H1 (cell line): ENCODE results near the gene ADARB2. TPM values are rescaled to one million over a fixed set of nuclear protein-coding genes. Genes with fewer than 3 reads are reported as not detected.
A peak's percentile ranks its signal among the peaks of the same experiment; 100 is the strongest.

Source experiments
- CTCF ChIA-PET: fragments of 300-600 bp; sonication (Branson Sonifier 250); formaldehyde crosslinking; loops from one replicate; lab custom pipeline; 2021; ENCODE audit not compliant: partially characterized antibody; lab: Charles Lee
- POLR2A ChIA-PET: fragments of 300-600 bp; sonication (Branson Sonifier 250); formaldehyde crosslinking; loops from one replicate; lab custom pipeline; 2021; ENCODE audit warnings: inconsistent platforms; ENCODE audit not compliant: partially characterized antibody; lab: Charles Lee
- DNase-seq, 2 experiments: peaks; one replicate each; pipeline versions ENCODE4 v3.0.0 to v3.0.0-alpha.2; 2010 to 2022; ENCODE audit warnings: low spot score in 2 of 2, low read depth in 1 of 2, mixed read lengths in 1 of 2
- FAIRE-seq: peaks from 2 replicates; lab custom pipeline; 2011; peaks lifted over from hg19 to GRCh38; lab: Jason Lieb, UNC
- H2AFZ ChIP-seq: 2 replicates; pipeline ENCODE4 v1.8.1; 2012; ENCODE audit warnings: low read length, inconsistent platforms
- H2AK5ac ChIP-seq: 2 replicates; pipeline ENCODE4 v1.6.1; 2013; ENCODE audit warnings: low read depth, low read length
- H2BK120ac ChIP-seq: replicated peaks from 2 replicates; pipeline ENCODE3; 2013; ENCODE audit warnings: low read depth, low read length, inconsistent platforms
- H2BK12ac ChIP-seq: 2 replicates; pipeline ENCODE4 v1.6.1; 2013; ENCODE audit warnings: low read depth, low read length
- H2BK15ac ChIP-seq: 2 replicates; pipeline ENCODE4 v1.6.1; 2013; ENCODE audit warnings: low read length
- H2BK20ac ChIP-seq: 2 replicates; pipeline ENCODE4 v1.6.1; 2013; ENCODE audit warnings: low read length
- H2BK5ac ChIP-seq: 2 replicates; pipeline ENCODE4 v1.6.1; 2013; ENCODE audit warnings: low read depth, low read length
- H3K14ac ChIP-seq: 2 replicates; pipeline ENCODE4 v1.6.1; 2013; ENCODE audit warnings: inconsistent platforms; ENCODE audit not compliant: insufficient read length
- H3K18ac ChIP-seq: 2 replicates; pipeline ENCODE4 v1.6.1; 2013; ENCODE audit warnings: low read length; ENCODE audit errors: extremely low read depth
- H3K23ac ChIP-seq: 2 replicates; pipeline ENCODE4 v1.6.1; 2013; ENCODE audit warnings: inconsistent platforms; ENCODE audit not compliant: insufficient read length
- H3K23me2 ChIP-seq: 2 replicates; pipeline ENCODE4 v1.6.1; 2013; ENCODE audit warnings: low read depth, low read length
- H3K27ac ChIP-seq: 2 replicates; pipeline ENCODE4 v1.6.1; 2011; ENCODE audit warnings: low read depth, low read length, inconsistent platforms
- H3K27me3 ChIP-seq, 4 experiments: replicated peaks in 1 of 4; 1 replicate in 1 of 4; 2 replicates in 3 of 4; pipeline versions ENCODE4 v1.6.1 to v1.8.1; 2011 to 2013; ENCODE audit warnings: low read length in 3 of 4, mild to moderate bottlenecking in 3 of 4, inconsistent platforms in 2 of 4, mixed read lengths in 2 of 4, moderate library complexity in 1 of 4; ENCODE audit not compliant: control insufficient read depth in 3 of 4, insufficient read depth in 3 of 4; ENCODE audit errors: extremely low read depth in 1 of 4
- H3K36me3 ChIP-seq, 4 experiments: 2 replicates each; pipeline versions ENCODE4 v1.6.1 to v1.8.1; 2011 to 2013; ENCODE audit warnings: mild to moderate bottlenecking in 4 of 4, low read length in 3 of 4, moderate library complexity in 2 of 4, control low read depth in 1 of 4, inconsistent platforms in 1 of 4; ENCODE audit not compliant: insufficient read depth in 4 of 4, control insufficient read depth in 2 of 4
- H3K4ac ChIP-seq: replicated peaks from 2 replicates; pipeline ENCODE3; 2013; ENCODE audit warnings: low read length, low read depth, mixed read lengths, inconsistent platforms; ENCODE audit not compliant: insufficient read length
- H3K4me1 ChIP-seq, 4 experiments: replicated peaks in 1 of 4; 1 replicate in 1 of 4; 2 replicates in 3 of 4; pipeline versions ENCODE4 v1.6.1 to v1.8.1; 2011 to 2013; ENCODE audit warnings: low read length in 3 of 4, inconsistent platforms in 2 of 4, mixed read lengths in 1 of 4; ENCODE audit not compliant: insufficient read depth in 4 of 4, control insufficient read depth in 3 of 4
- H3K4me2 ChIP-seq, 2 experiments: 2 replicates each; pipeline versions ENCODE4 v1.6.1 to v1.8.1; 2011 to 2013; ENCODE audit warnings: low read depth in 2 of 2, low read length in 2 of 2, control low read depth in 1 of 2, inconsistent platforms in 1 of 2, mild to moderate bottlenecking in 1 of 2; ENCODE audit not compliant: insufficient read depth in 1 of 2
- H3K4me3 ChIP-seq, 4 experiments: fragments of 200-600, 300-600 bp in 1 of 4; sonication (generic), shearing (Covaris generic), sonication (Bioruptor Twin) in 1 of 4; 2 replicates each; pipeline versions ENCODE4 v1.5.1 to v1.8.1; 2011 to 2016; ENCODE audit warnings: low read length in 4 of 4, low read depth in 3 of 4, control low read depth in 2 of 4, inconsistent platforms in 2 of 4, mild to moderate bottlenecking in 2 of 4, mixed read lengths in 1 of 4, moderate library complexity in 1 of 4; ENCODE audit not compliant: insufficient read depth in 2 of 4; ENCODE audit errors: extremely low read depth in 1 of 4
- H3K56ac ChIP-seq: replicated peaks from 2 replicates; pipeline ENCODE3; 2013; ENCODE audit warnings: low read depth, mild to moderate bottlenecking, mixed read lengths, low read length, inconsistent platforms; ENCODE audit not compliant: insufficient read length
- H3K79me1 ChIP-seq: 2 replicates; pipeline ENCODE4 v1.6.1; 2013; ENCODE audit warnings: low read depth, low read length, control low read depth
- H3K79me2 ChIP-seq, 2 experiments: 2 replicates each; pipeline versions ENCODE4 v1.6.1 to v1.8.1; 2012 to 2013; ENCODE audit warnings: low read length in 2 of 2, mild to moderate bottlenecking in 2 of 2, inconsistent platforms in 1 of 2; ENCODE audit not compliant: insufficient read depth in 2 of 2, control insufficient read depth in 1 of 2
- H3K9ac ChIP-seq, 4 experiments: replicated peaks in 1 of 4; 1 replicate in 1 of 4; 2 replicates in 3 of 4; pipeline versions ENCODE4 v1.6.1 to v1.8.1; 2011 to 2013; ENCODE audit warnings: low read depth in 3 of 4, low read length in 3 of 4, control low read depth in 2 of 4, mild to moderate bottlenecking in 2 of 4, moderate library complexity in 2 of 4, inconsistent platforms in 1 of 4; ENCODE audit errors: extremely low read depth in 1 of 4
- H3K9me3 ChIP-seq, 2 experiments: 2 replicates each; pipeline versions ENCODE4 v1.6.1 to v1.8.1; 2012 to 2013; ENCODE audit warnings: mild to moderate bottlenecking in 2 of 2, moderate library complexity in 2 of 2, control low read depth in 1 of 2, inconsistent platforms in 1 of 2, low read depth in 1 of 2, low read length in 1 of 2, mixed read lengths in 1 of 2; ENCODE audit not compliant: insufficient read depth in 2 of 2
- H4K20me1 ChIP-seq, 2 experiments: replicated peaks in 1 of 2; 2 replicates each; pipeline versions ENCODE3 to v1.8.1; 2011 to 2013; ENCODE audit warnings: inconsistent platforms in 2 of 2, low read length in 2 of 2, mild to moderate bottlenecking in 1 of 2; ENCODE audit not compliant: insufficient read depth in 2 of 2, control insufficient read depth in 1 of 2
- H4K5ac ChIP-seq: 2 replicates; pipeline ENCODE4 v1.6.1; 2013; ENCODE audit warnings: low read length, low read depth, mixed read lengths, inconsistent platforms; ENCODE audit not compliant: insufficient read length
- H4K8ac ChIP-seq: 2 replicates; pipeline ENCODE4 v1.8.0; 2013; ENCODE audit warnings: mild to moderate bottlenecking, moderate library complexity, low read length, inconsistent platforms; ENCODE audit not compliant: insufficient read depth; ENCODE audit errors: extremely low read depth
- H4K91ac ChIP-seq: replicated peaks from 2 replicates; pipeline ENCODE3; 2013; ENCODE audit warnings: low read length, mixed read lengths, inconsistent platforms; ENCODE audit not compliant: insufficient read length
- E2F6 ChIP-seq: IDR thresholded peaks from 2 replicates; pipeline ENCODE4 v1.6.1; 2012; ENCODE audit warnings: inconsistent platforms
- EP300 ChIP-seq, 2 experiments: IDR thresholded peaks; 1 replicate in 1 of 2; 2 replicates in 1 of 2; pipeline ENCODE4 v1.6.1; 2011 to 2012; ENCODE audit warnings: low read depth in 2 of 2, low read length in 2 of 2, mild to moderate bottlenecking in 2 of 2, borderline replicate concordance in 1 of 2, inconsistent platforms in 1 of 2, moderate library complexity in 1 of 2
- FOSL1 ChIP-seq: IDR thresholded peaks from 2 replicates; pipeline ENCODE4 v1.6.1; 2011; ENCODE audit warnings: mild to moderate bottlenecking, low read depth, low read length, moderate library complexity; ENCODE audit not compliant: insufficient read depth
- HDAC6 ChIP-seq: IDR thresholded peaks from one replicate; pipeline ENCODE4 v1.7.1; 2012; ENCODE audit warnings: low read depth, mild to moderate bottlenecking, inconsistent platforms, low read length, moderate library complexity
- KDM5A ChIP-seq: fragments of 200-600 bp; IDR thresholded peaks from 2 replicates; pipeline ENCODE4 v1.7.1; 2012; ENCODE audit warnings: mild to moderate bottlenecking, low read length, inconsistent platforms, mixed read lengths
- MAX ChIP-seq: IDR thresholded peaks from 2 replicates; pipeline ENCODE4 v1.6.1; 2012; ENCODE audit warnings: inconsistent platforms
- PHF8 ChIP-seq: fragments of 200-600 bp; sonication (generic); conservative IDR thresholded peaks from 2 replicates; pipeline ENCODE4 v1.7.1; 2012; ENCODE audit warnings: low read depth, mild to moderate bottlenecking, inconsistent platforms, low read length, moderate library complexity
- RAD21 ChIP-seq, 2 experiments: IDR thresholded peaks in 1 of 2; conservative IDR thresholded peaks in 1 of 2; 2 replicates each; pipeline ENCODE4 v1.6.1; 2011; ENCODE audit warnings: low read depth in 2 of 2, low read length in 2 of 2, improper control_type of control experiment in 1 of 2, inconsistent platforms in 1 of 2, mild to moderate bottlenecking in 1 of 2, moderate library complexity in 1 of 2
- SAP30 ChIP-seq: fragments of 300-600 bp; sonication (generic); IDR thresholded peaks from 2 replicates; pipeline ENCODE4 v1.7.1; 2012; ENCODE audit warnings: low read length, moderate library complexity, mild to moderate bottlenecking, inconsistent platforms; ENCODE audit not compliant: insufficient read depth, insufficient replicate concordance
- SUZ12 ChIP-seq: fragments of 200-600 bp; sonication (generic); IDR thresholded peaks from 2 replicates; pipeline ENCODE4 v1.6.1; 2012; ENCODE audit warnings: mild to moderate bottlenecking, inconsistent platforms, low read length, moderate library complexity, mixed read lengths
- WGBS, 2 experiments: shearing (Covaris generic) in 1 of 2; methylation state at CpG; one replicate each; pipeline versions ENCODE4 v1.1.6 to v1.1.7; 2013 to 2015; ENCODE audit warnings: low lambda C conversion rate in 2 of 2, mixed read lengths in 2 of 2, inconsistent platforms in 1 of 2, low coverage in 1 of 2, missing lambda C conversion rate in 1 of 2; ENCODE audit not compliant: insufficient replicate concordance in 2 of 2, insufficient coverage in 1 of 2, insufficient read length in 1 of 2; ENCODE audit errors: extremely low coverage in 1 of 2, missing lambda C conversion rate in 1 of 2; 5-methylcytosine and 5-hydroxymethylcytosine counted together
- polyA plus RNA-seq, 7 experiments: library from polyadenylated mRNA; depleted of rRNA in 3 of 7; stranded (reverse) in 5 of 7; unstranded in 2 of 7; fragments of >200 nt in 5 of 7; fragments of 200-250 nt in 2 of 7; gene quantifications; 1 replicate in 5 of 7; 2 replicates in 1 of 7; 4 replicates in 1 of 7; pipeline versions ENCODE4 v1.2.1 to v1.2.3, GENCODE V29; 2011 to 2013; ENCODE audit warnings: missing spikeins in 2 of 7, mixed read lengths in 2 of 7
- total RNA-seq: library from RNA; stranded (reverse); fragmentation: NEBNext Ultra II Directional; extraction: Animal tissue kit (Norgen Biotek cat#: 25700); gene quantifications from 2 replicates; pipeline ENCODE4 v1.2.1, GENCODE V29; 2021

The ADARB2 gene
- total and polyA plus RNA-seq, 2 of the 8 experiments (the other 6 are each of a cell fraction or from before 2014, with no cell fraction given), result 2.2 to 2.8 TPM

- POLR2A ChIA-PET, result no interaction called here
- DNase-seq (peak in 1 of 2 experiments; percentile 20), FAIRE-seq (no peak)
- no peak for TF ChIP-seq KDM5A
- no peak for TF ChIP-seq PHF8
- no peak for TF ChIP-seq FOSL1
- TF ChIP-seq MAX, result no peak
- TF ChIP-seq SAP30, result no peak
- TF ChIP-seq RAD21 (IDR thresholded peaks at IDR 0.05 in 1 of 2, conservative IDR thresholded peaks at IDR 0.05 in 1 of 2; ENCODE audit: low read depth in 2 of 2, low read length in 2 of 2), result no peak
- no peak for TF ChIP-seq E2F6
- no peak for TF ChIP-seq SUZ12
- no peak for TF ChIP-seq EP300 (IDR thresholded peaks at IDR 0.05; ENCODE audit: borderline replicate concordance in 1 of 2, low read depth in 2 of 2, low read length in 2 of 2)
- TF ChIP-seq HDAC6, result no peak
Measured at GRCh38 chr10:1398626-1399410, 338.5 kb downstream of the ADARB2 start.

More at GRCh38 chr10:1398626-1399410, 338.5 kb downstream of the ADARB2 start:
- WGBS, 2 experiments, result 93% methylated on average over 19 of the region's 19 CpGs; no CpG with 5 or more reads in 1 of the 2 experiments
- H2AFZ ChIP-seq, result no peak overlapping the region
- no peak overlapping the region for H3K4me3 ChIP-seq
- H3K56ac ChIP-seq, result no peak overlapping the region
- H3K23ac ChIP-seq, result no peak overlapping the region
- H3K23me2 ChIP-seq, result no peaks in the 10 kb centered on the region
- no peak overlapping the region for H3K4me2 ChIP-seq
- H3K4ac ChIP-seq, result no peak overlapping the region
- no peak overlapping the region for H4K91ac ChIP-seq
- no peaks in the 10 kb centered on the region for H4K20me1 ChIP-seq
- H2BK12ac ChIP-seq, result no peak overlapping the region
- H2AK5ac ChIP-seq, result no peak overlapping the region
- H3K18ac ChIP-seq, result no peak overlapping the region
- no peak overlapping the region for H2BK5ac ChIP-seq
- no peak overlapping the region for H4K8ac ChIP-seq
- no peaks in the 10 kb centered on the region for H3K79me1 ChIP-seq
- no peaks in the 10 kb centered on the region for H3K79me2 ChIP-seq
- CTCF ChIA-PET, result interaction anchor here (0.7 kb wide), 1 partner anchor 141 kb away, joined by 3 read pairs; no protein-coding TSS in a partner anchor
- H4K5ac ChIP-seq, result no peak overlapping the region
- H3K9ac ChIP-seq, result no peak overlapping the region
- H2BK20ac ChIP-seq, result no peak overlapping the region
- H3K27me3 ChIP-seq, result no peaks in the 10 kb centered on the region; a peak in 3 of 7 replicates
- no peak overlapping the region for H3K27ac ChIP-seq
- H3K4me1 ChIP-seq, result peaks cover 0 to 5% (median 0%) of the 10 kb centered on the region in 4 experiments; a peak in 2 of 7 replicates
- no peak overlapping the region for H2BK15ac ChIP-seq
- no peak overlapping the region for H3K14ac ChIP-seq
- H2BK120ac ChIP-seq, result no peak overlapping the region
- H3K9me3 ChIP-seq, result no peaks in the 10 kb centered on the region
- H3K36me3 ChIP-seq, result no peaks in the 10 kb centered on the region
